HG03432 (cell line): ENCODE data around the gene KLHL14.
"Not testable (repeated sequence)": the region's sequence is repeated elsewhere in the genome, so short reads cannot be mapped to it uniquely, and the experiment has no call there.

Experiments used
- ATAC-seq: cut with Tn5 transposase; IDR thresholded peaks from one replicate; pipeline ENCODE4 v1.9.1; 2021; ENCODE audit warnings: mild to moderate bottlenecking, moderate library complexity; ENCODE audit not compliant: unreplicated experiment

The KLHL14 gene

GRCh38 chr18:32772581-32773381 lies at the start of gene KLHL14:
KLHL14 (minus strand) TSS chr18:32773023; CDS start chr18:32770591, 2,432 bp downstream.
- ATAC-seq: no peak

GRCh38 chr18:32822197-32822596 lies 49.4 kb upstream of the KLHL14 start:
- no peak for ATAC-seq

- ATAC-seq: no peak
Measured at GRCh38 chr18:32815881-32816280, 43.1 kb upstream of the KLHL14 start.

GRCh38 chr18:32812342-32812741 lies 39.5 kb upstream of the KLHL14 start:
- ATAC-seq: no peak

GRCh38 chr18:32810314-32810713 lies 37.5 kb upstream of the KLHL14 start:
- ATAC-seq: no peak

GRCh38 chr18:32805354-32805753 lies 32.5 kb upstream of the KLHL14 start:
- ATAC-seq: no peak

- ATAC-seq: no peak
Measured at GRCh38 chr18:32804134-32804888, 31.5 kb upstream of the KLHL14 start.

GRCh38 chr18:32803568-32803967 lies 30.7 kb upstream of the KLHL14 start:
- ATAC-seq: peak; percentile 93

GRCh38 chr18:32802591-32803451 lies 30.0 kb upstream of the KLHL14 start:
- peak; percentile 55 for ATAC-seq

GRCh38 chr18:32801228-32801627 lies 28.4 kb upstream of the KLHL14 start:
- no peak for ATAC-seq

- ATAC-seq: no peak
Measured at GRCh38 chr18:32798209-32798960, 25.6 kb upstream of the KLHL14 start.

- not testable (repeated sequence) for ATAC-seq
Measured at GRCh38 chr18:32794667-32795066, 21.8 kb upstream of the KLHL14 start.

GRCh38 chr18:32779010-32779409 lies 6.2 kb upstream of the KLHL14 start:
- no peak for ATAC-seq

GRCh38 chr18:32777049-32777448 lies 4.2 kb upstream of the KLHL14 start:
- no peak for ATAC-seq

- ATAC-seq: no peak
Measured at GRCh38 chr18:32776561-32776960, 3.7 kb upstream of the KLHL14 start.

- ATAC-seq: no peak
Measured at GRCh38 chr18:32775628-32776027, 2.8 kb upstream of the KLHL14 start.

- no peak for ATAC-seq
Measured at GRCh38 chr18:32773382-32773712, 524 bp upstream of the KLHL14 start.

GRCh38 chr18:32771871-32772580 lies 797 bp downstream of the KLHL14 start:
- ATAC-seq: peak; percentile 30

GRCh38 chr18:32771169-32771751 lies 1.6 kb downstream of the KLHL14 start:
- ATAC-seq: no peak
